Activated CD4-positive, alpha-beta T cell treated with anti-CD3 and anti-CD28 coated beads for 24 hours (primary cell): ENCODE results near the gene CHST4.
"Not testable (repeated sequence)": the region's sequence is repeated elsewhere in the genome, so short reads cannot be mapped to it uniquely, and the experiment has no call there.

Experiments used
- DNase-seq, 2 donors: peaks; one replicate each; pipeline ENCODE4 v3.0.0-alpha.2; 2020; ENCODE audit warnings: low read depth in 2 of 2

The CHST4 gene

DNA sequence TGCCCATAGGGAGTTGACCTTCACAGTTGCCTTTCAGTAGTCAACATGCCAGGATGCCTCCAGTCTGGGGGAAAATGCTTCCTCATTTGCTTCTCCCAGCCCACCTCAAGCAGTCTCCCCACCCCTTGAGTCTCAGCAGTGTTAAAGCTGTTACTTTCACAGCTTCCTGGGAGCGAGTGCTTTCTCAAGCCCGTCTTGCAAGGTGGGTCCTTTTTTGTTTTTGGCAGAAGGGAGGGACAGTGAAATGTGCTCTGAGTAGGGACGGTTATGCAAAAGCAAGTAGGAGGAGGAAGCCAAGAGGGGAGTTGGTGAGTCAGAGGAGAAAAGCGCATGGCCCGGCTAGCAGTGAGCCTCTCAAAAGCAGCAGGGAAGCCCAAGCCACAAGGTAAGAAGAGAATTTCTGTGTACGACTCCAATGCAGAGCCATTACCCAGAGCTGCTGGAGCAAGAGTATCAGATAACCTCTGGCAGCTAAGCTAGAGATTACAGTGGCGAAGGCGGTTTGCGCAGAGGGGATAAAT is at the start of gene CHST4:
TSS of gene CHST4 (plus strand) at position 316 of the 521 bp plus-strand sequence. CDS start 10,252 bp downstream, outside the sequence.
- DNase-seq, result no peak

DNA sequence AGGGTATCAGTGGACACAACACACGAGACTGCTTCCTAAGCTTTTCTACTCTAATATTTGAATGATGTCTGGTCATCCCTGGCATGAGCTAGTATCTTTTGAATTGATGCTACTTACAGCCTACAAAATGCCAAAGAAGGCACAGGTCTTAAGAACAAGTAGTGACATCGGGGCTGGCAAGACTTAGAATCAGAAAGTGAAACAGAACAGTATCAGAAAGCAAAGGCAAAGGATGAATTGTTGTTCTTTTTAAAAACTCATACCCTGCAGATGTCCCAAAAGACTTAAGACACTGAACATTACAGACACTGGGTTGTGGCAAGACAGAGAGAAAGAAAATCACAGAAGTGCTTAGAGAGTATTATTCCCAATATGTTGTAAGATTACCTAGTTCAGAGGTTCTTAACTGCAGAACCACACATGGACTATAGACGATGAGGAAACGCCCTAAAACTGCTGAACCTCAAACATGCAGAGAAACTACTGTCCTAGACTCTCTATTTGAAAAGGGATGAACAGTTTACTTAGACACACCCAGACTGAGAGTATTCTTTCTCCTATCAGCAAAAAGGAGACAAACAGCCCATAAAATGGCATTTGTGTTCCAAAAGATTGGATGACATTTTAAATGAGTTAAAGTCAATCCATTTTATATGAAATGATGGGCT is 49.6 kb upstream of the CHST4 start:
- DNase-seq, result no peak

DNA sequence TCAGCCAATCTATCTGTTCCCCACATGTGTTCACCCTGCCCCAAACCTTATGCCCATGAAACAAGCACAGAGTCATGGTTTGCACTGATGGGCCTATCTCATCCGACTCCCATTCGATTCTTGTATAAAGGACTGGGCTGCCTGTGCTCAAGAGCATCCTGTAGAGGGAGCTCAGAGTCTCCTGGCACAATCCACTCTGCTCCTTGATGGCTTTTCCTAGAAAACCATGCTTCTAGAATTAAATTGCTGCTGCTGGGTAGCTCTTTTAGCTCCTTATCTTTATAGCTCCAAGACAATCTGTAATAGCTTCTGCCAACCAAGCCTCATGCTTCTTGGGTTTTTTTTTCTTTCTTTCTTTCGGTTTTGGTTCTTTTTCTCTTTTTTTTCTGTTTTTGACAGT is 46.8 kb upstream of the CHST4 start:
- no peak for DNase-seq

DNA sequence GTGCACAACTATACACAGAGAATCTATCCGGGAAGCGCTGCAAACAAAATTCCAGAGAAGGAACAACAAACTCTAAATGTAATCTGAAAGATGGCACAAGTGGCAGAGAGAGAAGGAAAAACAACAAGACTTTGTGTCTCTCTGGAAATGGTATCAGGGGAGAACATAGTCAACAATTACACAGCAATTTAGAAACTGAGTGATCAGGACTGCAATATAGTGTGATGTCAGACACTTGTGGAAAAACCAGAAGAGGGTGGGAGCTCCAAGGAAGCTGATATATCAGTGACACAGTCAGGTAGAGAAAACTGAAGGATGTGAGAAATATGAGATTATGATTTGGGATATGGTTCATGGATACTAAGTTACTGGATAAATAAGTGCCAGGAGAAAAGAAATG is 45.3 kb upstream of the CHST4 start:
- DNase-seq, result no peak

DNA sequence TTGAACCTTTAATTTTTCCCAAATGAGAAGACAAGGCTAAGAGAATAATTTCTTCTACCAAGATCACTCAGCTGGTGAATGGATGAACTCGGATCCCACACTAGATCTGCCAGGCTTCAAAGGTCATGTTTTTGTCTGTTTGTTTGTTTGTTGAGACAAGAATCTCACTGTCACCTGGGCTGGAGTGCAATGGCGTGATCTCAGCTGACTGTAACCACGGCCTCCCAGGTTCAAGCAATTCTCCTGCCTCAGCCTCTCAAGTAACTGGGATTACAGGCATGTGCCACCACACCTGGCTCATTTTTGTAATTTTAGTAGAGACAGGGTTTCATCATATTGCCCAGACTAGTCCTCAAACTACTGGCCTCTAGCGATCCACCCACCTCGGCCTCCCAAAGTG is 43.7 kb upstream of the CHST4 start:
- no peak for DNase-seq

DNA sequence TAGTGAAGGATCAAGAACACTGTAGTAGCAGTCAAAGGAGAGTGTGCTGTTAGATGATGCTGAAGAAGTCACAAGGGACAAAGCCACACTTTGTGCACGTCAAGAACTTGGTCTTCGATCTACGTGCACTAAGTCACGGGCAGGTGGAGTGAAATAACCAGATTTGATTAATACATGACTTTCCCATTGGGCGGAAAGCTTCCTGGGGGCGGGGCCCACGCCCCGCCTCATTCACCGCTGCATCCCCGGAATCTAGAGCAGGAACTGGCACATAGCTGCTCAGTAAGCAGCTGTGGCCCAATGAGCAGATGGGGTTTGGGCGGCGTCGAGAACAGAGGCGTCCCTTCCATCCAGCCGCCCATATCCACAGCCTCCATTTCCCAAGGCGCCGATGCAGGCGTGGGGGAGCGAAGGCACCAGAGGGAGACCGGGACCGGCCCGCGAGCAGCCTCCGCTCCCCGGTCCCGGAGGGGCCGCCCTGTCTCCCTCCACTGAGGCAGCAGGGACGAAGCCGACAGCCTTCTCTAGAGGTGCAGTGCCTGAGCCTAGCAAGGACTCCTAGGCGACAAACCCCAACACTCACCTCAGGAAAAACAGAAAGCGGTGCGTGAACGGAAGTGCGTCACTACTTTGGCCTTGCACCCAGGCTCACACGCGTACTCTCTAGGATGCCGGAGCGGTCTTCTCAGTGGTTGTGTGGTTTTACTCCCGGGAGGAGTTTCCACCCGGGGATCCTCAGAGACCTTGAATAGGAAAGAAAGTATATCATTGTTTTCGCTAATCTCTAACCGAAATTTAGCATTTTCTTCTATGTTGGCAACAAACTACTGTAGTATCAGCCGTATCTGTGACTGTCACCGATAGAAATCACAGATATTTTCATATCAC is 42.0 kb upstream of the CHST4 start:
- peak; percentile 62 to 66 for DNase-seq

DNA sequence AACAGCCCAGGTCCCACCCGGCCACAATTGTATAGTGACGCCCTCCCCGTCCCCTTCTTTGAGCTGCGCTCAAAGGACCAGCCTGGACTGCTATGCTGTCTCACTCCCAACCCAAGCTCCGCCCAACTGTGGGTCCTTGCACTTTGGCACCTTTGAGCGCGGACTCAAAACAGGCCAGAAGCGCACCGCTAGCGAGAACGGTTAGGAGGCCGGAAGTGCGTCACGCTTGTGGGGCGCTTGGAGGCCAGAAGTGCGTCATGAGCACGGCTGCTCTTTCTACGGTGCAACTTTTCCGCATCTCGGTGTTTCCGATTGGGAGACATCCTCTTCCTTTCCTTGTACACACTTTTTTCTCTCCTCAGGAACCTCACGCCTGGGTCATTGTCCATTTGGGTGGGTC is 37.1 kb upstream of the CHST4 start, which contains the start of gene ZNF19:
TSS of gene ZNF19 (minus strand) at position 203 of the 400 bp plus-strand sequence. CDS start 7,210 bp downstream, outside the sequence.
- no peak for DNase-seq

DNA sequence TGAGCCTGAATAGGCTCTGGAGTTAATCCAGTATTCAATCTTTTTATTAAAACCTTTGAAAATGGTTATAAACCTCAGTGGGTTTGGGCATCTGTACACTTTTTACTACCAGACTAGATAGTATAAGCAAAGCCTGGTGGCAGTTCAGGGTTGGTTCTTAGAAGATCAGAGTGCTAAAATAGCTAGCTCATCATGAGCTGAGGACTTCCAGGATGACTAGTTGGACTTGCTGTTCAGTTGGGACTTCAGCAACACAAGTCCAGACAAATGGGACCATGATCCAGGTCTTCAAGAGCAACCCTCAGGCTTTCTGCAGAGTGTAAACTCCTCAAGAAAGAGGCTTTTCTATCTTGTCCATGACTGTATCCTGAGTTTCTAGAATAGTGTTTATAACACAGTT is 35.9 kb upstream of the CHST4 start:
- no peak for DNase-seq

DNA sequence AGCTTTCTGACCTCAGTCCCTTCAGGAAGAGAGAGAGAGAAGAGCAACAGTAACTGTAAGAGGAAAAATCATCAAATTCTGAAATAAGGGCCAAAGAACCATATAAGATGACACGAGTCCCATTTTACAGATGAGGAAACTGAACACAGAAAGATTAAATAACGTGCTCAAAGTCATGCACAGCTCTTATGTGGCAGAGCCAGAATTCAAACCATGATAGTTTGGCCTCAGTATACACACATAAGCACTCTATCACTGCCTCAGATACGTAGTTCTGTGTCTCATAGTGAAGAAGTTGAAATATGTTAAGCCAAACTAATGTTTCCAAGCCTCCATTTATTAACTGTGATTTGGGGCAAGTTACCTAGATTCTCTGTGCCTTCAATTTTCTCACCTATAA is 35.2 kb upstream of the CHST4 start:
- DNase-seq, result no peak

DNA sequence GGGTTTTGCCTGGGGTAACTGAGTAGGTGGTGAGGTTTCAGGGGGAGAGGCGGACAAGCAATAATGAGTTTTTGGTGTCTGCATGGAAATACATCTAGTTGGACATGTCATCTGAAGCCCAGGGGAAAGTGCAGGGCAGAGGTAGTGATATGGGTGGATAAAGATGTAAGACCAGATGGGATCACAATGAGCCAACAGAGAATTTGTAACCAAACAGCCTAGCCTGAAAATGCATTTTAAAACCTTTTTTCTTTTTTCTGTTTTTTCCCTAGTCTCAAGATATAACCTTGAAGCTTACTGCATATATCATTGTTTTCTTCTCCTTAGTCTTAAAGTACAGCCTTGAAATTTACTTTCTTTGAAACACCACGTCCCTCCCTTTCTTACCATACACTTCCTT is 33.4 kb upstream of the CHST4 start:
- no peak for DNase-seq

DNA sequence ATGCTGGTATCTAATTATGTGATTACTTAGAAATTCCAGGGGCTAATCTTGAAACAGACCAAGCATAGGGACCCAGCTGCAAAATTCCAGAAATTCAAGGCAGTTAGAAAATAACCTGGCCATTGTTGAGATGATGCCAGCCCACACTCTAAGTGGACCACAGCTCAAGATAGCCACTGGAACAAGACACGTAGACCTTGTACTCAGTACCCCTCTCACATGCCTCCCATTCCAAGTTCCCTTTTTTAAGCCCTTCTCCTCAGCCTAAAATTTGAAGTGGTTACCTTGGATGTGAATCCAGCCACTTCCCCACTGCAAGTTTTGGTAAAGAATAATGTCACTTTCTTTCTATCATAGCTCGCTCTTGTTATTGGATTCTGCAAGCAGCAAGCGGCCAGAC is 33.0 kb upstream of the CHST4 start:
- no peak for DNase-seq

DNA sequence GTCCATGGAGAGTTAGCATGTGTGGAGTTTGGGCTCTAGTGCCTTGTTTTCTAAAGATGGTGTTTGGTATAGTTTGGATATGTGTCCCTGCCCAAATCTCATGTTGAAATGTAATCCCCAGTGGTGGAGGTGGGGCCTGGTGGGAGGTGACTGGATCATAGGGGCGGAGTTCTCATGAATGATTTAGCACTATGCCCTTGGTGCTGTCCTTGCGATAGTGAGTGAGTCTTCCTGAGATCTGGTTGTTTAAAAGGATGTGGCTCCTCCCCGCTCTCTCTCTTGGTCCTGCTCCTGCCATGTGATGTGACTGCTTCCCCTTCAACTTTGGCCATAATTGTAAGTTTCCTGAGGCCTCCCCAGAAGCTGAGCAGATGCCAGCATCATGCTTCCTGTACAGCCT is 28.2 kb upstream of the CHST4 start:
- no peak for DNase-seq

DNA sequence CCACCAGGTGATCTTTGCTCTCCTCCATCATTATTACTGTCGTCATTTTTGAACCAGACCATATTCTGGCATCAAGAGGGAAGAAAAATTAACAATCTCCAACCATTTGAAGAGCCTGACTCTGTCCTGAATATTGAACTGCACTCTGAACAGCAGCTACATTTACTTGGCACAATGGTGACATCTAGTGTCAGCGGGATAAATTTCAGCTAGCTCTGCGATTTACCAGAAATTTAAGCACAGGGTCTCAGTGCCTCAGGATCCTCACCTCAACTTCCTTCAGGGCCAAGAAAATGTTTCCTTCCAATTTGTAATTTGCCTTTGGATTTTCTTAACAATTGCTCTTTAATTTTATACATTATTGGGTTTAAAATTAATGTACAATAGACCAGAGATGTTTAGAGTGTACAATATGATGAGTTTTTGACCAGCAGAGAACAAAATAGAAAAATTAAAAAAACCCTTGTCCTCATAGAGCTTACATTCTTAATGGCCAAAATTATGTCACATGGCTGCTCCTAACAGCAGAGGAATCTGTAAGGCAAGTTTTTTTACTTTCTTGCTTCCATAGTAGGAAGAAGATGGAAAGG is 26.4 kb upstream of the CHST4 start:
- DNase-seq, result peak in 1 of 2 donors; percentile 36

DNA sequence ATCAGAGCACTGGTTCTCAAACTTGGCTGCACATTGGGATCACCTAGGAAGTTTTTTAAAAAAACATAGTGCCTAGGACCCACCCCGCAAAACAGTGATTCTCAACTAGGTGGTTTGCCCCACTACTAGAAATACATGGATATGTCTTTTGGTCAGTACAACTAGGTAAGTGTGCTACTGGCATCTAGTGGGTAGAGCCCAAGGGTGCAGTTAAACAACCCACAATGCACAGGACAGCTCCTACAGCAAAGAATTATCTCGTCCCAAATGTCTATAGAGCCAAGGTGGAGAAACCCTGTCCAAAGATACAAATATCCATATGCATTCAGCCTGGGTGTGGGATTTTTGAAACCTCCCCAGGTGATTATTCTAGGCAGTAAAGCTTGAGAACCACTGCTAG is 25.3 kb upstream of the CHST4 start:
- no peak for DNase-seq

DNA sequence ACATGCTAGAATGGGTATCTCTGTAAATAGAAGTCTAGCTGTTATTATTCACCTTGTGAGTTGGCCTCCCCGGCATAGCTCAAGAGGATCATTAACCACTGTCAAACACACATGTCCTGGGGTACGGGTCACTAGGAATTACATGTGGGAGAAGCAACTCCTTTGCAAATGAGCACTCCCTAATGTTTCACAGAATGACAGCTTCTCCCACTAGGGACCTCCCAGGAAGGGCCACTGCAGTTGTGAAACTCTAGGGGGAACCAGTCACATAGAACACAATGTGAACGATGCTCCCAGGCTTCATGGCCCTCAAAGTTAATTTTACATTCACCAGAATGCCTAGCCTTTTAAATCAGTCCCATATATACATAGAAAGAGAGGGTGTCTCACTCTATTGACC is 24.7 kb upstream of the CHST4 start:
- DNase-seq, result no peak

DNA sequence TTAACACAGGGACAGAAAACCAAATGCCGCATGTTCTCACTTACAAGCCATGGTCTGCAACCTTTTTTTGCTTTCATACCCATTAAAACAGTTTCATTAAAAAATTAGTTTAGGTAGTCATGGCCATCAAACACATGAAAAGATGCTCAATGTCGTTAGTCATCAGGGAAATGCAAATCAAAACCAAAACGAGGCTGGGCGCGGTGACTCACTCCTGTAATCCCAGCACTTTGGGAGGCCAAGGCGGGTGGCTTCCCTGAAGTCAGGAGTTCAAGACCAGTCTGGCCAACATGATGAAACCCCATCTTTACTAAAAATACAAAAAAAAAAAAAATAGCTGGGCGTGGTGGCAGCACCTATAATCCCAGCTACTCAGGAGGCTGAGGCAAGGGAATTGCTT is 22.2 kb upstream of the CHST4 start:
- DNase-seq, result not testable (repeated sequence)

DNA sequence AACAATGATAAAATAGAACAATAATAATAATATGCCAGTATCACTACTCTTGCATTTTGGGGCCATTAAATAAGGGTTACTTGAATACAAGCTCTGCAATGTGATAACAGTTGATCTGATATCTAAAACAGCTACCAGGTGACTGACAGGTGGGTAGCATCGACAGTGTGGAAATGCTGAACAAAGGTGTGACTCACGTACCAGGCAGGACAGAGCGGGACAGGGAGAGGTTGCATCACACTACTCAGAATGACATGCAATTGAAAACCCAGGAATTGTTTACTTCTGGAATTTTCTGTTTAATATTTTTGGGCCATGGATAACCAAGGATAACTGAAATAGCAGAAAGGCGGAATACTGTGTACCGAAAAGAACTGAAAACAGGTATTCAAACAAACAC is 21.3 kb upstream of the CHST4 start:
- DNase-seq, result no peak

DNA sequence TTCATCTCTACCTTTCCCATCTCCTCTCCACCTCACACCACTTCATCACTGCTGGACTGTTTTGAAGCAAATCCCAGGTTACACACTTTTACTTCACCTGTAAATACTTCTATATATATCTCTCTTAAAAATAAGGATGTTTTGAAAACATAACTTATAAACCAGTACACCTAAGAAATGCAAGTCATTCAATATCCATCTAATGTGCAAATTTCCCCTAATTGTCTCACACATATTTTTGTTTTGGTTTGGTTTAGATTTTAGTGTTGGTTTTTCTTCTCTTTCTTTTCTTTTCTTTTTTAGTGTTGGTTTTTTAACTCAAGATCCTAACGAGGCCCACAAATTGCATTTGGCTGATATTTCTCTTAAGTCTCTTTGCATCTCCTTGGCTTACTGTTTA is 19.2 kb upstream of the CHST4 start:
- DNase-seq, result no peak

DNA sequence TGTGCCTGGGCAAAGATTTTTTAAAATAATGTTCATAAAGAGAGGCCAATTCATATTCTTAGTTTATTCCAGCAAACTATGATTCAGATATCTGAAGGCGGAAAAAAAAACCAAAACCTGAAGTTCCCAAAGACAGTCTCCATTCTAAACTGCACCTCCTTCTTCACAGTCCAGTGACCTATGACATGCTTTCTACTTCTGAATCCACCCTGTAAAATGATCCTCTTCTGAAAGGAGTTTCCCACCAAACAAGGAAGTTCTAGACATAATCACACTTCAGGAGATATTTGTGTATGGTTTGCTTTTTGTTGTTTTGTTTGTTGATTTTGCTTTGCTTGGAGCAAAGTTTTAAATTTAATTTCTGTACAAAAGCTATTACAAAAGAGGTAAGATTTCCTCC is 12.9 kb upstream of the CHST4 start:
- DNase-seq, result no peak

DNA sequence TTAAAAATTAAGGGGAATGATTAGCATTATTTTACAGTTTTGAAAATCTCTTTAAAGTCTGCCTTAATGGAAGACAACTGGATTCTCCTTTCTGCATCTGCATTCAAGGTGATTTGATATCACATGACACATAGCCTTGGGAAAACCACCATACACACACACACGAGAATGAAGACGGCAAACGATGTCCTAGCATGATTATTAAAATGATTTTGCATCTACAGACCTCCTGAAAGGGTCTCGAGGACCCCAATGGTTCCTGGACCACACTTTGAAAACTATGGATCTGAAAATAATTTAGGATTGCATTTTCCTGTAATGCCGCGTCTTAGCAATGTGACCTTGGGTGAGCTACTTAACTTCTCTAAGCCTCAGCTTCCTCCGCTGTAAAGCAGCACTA is 11.8 kb upstream of the CHST4 start:
- no peak for DNase-seq

DNA sequence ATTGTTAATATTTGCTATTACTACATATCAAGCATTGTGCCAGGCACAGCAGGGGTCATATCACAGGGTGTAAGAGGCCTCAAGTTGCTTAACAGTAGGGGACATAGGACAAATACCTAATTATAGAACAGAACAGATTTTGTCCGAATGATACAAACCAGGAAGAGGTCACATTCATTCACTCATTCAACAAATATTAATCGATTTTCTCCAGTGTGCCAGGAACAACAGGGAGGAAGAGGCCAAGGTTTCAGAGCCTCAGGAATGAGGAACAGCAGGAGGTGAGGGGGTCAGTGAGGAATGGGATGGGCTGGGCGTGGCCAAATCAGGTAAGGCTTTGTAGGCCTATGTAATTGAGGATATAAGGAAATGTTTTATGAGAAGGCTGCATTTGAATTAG is 11.2 kb upstream of the CHST4 start:
- DNase-seq, result no peak

DNA sequence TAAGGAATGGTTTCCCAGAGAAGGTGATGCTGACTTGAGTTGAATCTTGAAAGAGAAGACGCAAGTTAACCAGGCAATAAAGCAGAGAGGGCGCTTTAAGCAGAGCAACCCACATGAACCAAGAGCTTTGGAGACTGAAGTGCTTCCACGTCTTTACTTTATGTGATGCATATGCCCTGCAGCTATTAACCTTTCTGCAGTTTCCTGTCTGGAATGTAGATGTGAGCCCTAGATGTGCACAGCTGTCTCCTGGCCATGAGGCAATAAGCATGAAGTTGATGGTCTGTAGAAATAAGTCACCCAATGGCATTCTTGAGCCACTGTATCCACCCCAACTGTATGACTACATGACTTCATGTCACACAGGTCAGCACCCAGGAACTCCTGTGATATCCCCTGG is 5.7 kb upstream of the CHST4 start:
- DNase-seq, result no peak
